ENCODE measurements around the gene PLEKHG2. TPM values are rescaled to one million over a fixed set of nuclear protein-coding genes. Genes with fewer than 3 reads are reported as not detected.
A peak's percentile ranks its signal among the peaks of the same experiment; 100 is the strongest.
"Not testable (repeated sequence)": the region's sequence is repeated elsewhere in the genome, so short reads cannot be mapped to it uniquely, and the experiment has no call there.

The PLEKHG2 gene, protein sequence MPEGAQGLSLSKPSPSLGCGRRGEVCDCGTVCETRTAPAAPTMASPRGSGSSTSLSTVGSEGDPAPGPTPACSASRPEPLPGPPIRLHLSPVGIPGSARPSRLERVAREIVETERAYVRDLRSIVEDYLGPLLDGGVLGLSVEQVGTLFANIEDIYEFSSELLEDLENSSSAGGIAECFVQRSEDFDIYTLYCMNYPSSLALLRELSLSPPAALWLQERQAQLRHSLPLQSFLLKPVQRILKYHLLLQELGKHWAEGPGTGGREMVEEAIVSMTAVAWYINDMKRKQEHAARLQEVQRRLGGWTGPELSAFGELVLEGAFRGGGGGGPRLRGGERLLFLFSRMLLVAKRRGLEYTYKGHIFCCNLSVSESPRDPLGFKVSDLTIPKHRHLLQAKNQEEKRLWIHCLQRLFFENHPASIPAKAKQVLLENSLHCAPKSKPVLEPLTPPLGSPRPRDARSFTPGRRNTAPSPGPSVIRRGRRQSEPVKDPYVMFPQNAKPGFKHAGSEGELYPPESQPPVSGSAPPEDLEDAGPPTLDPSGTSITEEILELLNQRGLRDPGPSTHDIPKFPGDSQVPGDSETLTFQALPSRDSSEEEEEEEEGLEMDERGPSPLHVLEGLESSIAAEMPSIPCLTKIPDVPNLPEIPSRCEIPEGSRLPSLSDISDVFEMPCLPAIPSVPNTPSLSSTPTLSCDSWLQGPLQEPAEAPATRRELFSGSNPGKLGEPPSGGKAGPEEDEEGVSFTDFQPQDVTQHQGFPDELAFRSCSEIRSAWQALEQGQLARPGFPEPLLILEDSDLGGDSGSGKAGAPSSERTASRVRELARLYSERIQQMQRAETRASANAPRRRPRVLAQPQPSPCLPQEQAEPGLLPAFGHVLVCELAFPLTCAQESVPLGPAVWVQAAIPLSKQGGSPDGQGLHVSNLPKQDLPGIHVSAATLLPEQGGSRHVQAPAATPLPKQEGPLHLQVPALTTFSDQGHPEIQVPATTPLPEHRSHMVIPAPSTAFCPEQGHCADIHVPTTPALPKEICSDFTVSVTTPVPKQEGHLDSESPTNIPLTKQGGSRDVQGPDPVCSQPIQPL (N-terminal part only)
- total RNA-seq, result 26.4 and 60.0 TPM in 2 replicates

DNA sequence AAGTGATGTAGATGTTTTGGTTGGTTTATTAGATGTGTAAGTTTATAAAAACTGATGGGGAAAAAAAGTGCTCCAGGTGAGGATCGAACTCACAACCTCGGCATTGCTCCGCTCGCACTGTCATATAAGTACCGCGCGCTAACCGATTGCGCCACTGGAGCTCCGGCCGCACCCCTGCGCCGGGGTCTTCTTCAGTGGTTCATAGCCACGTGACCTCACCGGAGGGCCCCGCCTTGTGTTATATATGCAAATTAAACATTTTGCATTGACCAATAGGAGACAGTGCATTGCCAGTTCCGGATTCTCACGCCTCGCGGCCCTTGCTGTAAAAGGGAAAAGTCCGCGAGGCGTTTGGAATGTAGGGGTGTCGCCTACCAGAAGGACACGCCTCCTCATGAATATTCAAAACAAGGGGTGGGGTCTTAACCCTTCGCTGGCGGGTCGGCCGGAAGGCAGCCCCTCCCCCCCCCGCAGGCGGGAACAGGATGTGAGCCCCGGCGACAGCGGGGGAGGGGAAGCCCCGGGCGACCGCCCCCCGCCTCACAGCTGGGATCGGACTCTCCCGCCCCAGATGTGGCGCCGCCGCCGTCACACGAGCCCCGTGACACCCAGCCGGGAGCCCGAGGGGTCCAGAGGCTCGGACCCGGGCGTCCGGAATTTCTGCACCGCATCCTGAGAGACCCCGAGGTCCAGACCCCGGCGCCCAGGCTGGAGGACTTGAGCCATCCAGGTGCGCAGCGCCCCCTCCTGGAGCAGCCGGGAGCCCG lies at the start of gene PLEKHG2:
PLEKHG2 (plus strand) TSS at position 570 of the 767 bp plus-strand sequence. CDS start 1,418 bp downstream, outside the sequence.
- peak; percentile 95 for DNase-seq (ENCODE audit: extremely low read depth, low read depth, low spot score)

DNA sequence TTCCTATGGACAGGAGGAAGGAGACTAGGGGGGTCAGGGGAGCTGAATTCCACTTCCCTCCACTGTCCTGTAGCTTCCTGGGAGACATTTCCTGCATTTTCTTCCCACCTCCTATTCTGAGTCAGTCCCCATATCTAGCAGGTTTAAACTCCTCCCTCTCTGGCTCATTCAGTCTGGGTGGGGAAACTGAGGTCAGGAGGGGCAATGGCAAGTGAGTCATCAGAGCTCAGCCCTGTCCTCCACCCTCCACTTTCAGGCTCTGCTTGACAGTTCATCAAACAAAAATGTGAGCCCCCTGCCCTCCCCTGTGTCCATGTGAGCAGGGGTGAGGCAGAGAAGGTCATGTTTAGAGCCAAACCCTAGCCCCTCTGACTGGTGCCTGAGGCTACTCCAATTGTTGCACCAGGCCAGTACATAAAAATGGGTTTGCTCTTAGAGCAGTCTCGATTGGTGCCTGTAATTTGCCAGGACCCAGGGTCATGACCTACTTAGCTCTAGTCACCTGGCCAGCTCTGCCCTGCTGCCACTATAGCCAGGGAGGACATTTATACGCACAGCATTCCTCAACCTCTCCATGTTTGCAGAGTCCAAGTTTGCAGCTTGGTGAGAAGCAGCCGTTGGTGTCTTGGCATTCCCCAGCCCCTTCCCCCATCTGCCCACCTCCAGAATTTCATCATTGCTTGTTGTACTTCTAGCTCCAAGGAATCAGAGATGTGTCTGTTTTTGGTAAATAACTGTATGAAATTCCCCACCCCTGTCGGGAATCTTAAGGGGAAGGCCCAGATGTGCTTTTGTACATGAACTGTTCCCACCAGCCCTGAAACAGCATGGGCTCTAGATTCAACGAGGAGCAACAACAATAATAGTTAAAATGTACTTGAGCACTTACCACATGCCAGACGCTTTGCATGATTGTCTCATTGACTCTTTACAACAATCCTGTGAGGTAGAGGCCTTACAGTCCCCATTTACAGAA lies 49.5 kb upstream of the PLEKHG2 start:
- DNase-seq (ENCODE audit: extremely low read depth, low read depth, low spot score), result no peak

DNA sequence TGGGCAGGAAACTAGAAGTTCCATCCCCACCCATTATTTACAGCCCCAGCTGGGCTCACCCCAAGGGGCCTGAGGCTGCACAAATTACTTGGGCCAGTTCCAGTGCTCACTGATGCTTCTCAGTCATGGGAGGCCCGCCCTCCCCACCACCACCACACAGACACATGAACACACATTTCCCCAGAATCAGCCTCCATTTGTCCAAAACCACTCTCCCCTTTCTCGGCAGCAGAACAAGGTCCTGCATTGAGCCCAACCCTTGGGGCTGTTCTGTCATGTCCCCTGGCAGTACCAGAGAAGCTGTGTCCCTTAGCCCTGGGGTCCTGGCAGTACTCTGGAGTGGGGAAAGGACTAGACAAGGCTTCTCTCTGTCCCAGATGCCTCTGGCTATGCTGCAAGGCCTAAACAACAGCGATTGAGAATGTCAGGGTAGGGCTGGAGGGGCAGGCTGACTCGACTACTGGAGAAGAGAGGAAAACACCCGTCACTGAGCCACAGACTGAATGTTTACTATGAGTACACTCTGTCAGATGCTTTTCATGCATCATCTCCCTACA lies 48.5 kb upstream of the PLEKHG2 start:
- DNase-seq (ENCODE audit: extremely low read depth, low read depth, low spot score), result no peak

DNA sequence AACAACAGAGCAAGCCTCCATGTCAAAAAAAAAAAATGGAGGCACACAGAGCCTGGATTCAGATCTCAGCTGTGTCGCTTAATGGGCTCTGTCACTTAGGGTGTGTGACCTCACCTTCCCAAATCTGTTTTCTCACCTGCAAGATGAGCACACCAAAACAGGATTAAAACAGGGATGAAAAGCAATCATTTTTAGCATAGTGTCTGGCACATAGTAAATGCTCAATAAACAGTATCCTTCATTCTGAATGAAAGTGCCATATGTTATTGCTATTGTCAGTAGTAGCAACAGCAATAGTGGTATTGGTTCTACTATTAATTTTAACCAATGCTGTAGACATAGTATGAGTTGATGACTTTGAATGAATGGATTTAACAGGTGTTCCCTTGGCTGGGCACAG lies 46.9 kb upstream of the PLEKHG2 start:
- DNase-seq (ENCODE audit: extremely low read depth, low read depth, low spot score), result no peak

DNA sequence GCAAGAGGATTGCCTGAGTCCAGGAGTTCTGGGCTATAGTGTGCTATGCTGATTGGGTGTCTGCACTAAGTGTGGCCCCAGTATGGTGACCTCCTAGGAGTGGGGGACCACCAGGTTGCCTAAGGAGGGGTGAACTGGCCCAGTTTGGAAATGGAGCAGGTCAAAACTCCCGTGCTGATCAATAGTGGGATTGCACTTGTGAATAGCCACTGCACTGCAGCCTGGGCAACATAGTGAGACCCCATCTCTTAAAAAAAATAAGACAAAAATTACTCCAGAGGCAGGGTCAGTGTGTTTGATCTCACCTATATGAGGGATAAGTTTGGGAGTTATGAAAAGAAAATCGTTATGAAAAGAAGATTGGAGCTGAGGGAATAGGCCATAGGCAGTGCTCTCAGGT lies 43.3 kb upstream of the PLEKHG2 start:
- no peak for DNase-seq (ENCODE audit: extremely low read depth, low read depth, low spot score)

DNA sequence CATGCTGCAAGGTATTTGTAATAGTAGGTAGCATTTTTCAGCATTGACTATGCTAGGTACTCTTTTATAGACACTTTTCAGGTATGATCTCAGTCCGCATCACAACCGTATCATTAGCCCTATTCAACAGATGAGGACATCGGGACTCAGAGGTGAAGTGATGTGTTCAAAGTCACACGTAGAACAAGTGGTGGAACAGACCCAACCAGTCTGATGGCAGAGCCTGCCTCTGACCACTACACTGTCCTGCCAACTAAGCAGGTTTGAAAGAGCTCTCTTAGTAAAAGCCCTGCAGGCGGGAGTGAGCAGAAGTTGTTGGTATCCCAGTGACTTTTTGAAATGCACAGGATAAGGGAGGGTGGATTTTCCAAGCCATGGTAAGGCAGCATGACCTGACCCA lies 41.7 kb upstream of the PLEKHG2 start:
- DNase-seq (ENCODE audit: extremely low read depth, low read depth, low spot score), result no peak

DNA sequence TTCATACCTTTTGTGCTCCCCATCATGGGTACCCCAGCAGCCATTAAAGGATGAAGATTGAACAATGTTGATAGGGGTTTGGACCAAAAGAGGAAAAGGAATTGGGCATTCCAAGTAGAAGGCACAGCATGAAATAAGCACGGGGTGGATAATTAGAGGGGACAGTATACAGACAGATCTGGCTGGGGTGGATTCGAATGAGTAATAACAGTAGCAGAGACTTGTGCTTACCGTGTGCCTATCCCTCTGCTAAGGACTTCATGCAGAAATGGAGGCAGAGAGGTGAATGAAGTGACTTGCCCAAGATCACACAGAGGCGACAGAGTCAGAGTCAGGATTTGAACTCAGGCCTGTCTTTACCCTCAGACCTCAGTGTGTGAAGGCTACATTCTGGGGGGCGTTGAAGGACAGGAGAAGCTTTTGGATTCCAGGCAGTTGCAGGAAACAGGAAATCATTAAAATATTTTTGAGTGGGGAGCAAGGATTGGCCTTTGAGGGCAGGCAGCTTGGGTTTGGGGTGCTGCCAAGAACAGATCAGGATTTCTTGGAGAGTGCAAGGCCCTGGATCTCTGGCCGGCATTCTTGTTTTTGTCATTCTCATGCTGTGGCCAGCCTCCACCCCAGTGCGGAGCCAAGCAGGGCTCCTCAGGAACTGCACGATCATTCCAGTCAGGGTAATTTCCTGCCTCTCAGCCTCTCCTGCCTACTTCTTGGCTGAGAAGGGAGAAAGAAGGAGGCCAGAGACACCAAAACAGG lies 40.2 kb upstream of the PLEKHG2 start:
- DNase-seq (ENCODE audit: extremely low read depth, low read depth, low spot score), result peak; percentile 34

DNA sequence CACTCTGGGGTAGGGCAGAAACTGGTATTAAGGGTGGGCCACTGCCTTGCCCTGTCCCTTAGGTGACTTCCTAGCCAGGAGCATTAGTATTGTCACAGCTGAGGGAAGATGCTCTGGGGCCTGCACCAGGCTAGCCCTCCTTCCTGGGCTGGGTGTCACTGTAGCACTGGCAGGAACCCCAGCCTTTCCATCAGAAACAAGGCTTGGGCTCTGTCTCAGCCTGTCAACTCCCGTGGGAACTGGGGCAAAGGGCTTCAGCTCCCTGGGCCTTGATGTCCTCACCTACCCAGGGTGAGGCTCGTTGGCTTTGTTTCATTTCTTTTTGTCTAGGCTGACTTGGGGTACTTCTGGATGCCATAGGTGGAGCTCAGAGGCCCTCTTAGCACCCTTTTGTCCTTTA lies 39.5 kb upstream of the PLEKHG2 start:
- no peak for DNase-seq (ENCODE audit: extremely low read depth, low read depth, low spot score)

DNA sequence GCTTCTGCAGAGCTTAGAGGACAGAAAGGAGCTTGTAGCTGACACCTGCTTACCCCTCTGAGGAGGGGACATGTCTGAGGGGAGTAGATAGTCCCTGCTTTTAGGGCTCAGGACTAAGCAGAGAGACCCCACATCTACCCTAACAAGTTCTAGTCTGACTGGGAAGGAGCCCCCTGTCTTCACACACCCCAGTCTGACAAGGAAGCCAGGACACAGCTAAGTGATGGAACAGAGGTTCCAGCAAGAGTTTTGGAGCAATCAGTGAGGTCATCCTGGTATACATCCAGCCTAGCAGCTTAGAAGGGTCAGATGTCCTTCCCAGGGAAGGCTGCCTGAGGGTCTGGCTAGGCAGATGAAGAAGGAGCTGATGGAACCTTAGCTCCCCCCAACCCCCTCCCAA lies 36.5 kb upstream of the PLEKHG2 start:
- DNase-seq (ENCODE audit: extremely low read depth, low read depth, low spot score), result no peak

DNA sequence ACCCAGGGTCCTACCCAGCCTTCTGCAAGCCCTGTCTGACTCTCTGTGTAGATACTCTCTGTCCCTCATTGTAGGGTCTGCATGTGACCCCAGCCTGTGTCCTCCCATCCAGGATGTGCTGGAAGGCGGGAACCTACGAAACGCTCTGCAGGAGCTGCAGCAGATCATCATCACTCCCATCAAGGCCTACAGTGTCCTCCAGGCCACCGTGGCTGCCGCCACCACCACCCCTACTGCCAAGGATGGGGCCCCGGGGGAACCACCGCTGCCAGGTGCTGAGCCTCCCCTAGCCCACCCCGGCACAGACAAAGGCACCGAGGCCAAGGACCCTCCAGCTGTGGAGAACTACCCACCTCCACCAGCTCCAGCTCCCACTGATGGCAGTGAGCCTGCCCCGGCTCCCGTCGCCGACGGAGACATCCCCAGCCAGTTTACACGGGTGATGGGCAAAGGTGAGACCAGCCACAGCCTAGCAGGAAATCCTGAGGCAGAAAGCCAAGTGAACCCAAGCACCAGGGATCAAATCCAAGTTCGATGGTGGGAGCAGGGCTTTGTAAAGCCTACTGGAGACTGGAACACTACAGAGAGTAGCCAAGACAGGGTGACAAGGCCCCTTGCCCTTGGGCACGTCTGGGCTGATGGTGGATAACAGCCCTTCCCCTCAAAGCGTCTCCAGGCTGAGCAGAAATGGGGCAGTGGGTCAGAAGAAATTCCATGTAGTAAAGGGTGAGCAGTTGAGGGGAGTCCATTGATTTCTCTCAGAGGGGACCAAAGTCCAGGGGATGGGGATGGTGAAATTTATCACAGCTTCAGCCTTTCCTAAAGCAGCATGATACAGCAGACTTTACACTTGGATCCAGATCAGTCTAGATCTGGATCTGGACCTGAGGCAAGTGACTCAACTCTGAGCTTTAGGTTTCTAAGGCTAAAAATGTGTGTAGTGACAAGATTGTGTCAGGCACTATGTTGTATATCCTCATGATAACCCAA lies 34.8 kb upstream of the PLEKHG2 start:
- no peak for DNase-seq (ENCODE audit: extremely low read depth, low read depth, low spot score)

DNA sequence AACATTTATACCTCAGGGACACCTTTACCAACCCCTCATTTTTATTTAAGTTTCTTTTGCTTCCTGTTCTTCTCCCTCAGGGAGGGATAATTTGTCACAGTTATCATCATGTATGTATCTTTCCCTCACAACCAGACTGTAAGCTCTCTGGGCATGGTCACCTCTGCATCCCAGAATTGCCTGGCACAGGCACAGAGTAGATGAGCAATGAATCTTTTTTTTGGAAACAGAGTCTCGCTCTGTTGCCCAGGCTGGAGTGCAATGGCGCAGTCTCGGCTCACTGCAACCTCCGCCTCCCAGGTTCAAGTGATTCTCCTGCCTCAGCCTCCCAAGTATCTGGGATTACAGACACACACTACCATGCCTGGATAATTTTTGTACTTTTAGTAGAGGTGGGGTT lies 33.1 kb upstream of the PLEKHG2 start:
- DNase-seq (ENCODE audit: extremely low read depth, low read depth, low spot score), result not testable (repeated sequence)

DNA sequence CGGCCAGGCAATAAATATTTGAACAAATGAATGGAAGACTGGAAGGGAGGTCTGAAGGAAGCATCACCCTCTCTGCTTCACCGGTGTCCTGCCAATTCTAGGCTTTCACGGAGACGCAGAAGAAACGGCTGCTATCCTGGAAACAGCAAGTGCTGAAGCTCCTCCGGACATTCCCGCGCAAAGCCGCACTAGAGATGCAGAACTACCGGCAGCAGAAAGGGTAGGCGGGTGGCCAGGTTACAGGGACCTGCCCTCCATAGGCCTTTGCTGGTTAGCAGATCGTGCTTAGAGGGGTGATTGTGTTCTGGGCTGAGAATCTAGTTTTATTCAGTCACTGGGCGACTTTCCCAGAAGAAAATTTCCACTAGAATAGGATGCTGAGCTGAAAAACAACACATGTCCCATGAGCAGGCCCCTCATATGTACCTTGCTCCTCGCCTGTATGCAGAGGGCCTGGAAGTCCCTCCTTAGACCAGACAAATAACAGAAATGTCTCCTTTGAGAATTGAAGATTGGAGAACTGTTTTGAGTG lies 32.5 kb upstream of the PLEKHG2 start:
- no peak for DNase-seq (ENCODE audit: extremely low read depth, low read depth, low spot score)

DNA sequence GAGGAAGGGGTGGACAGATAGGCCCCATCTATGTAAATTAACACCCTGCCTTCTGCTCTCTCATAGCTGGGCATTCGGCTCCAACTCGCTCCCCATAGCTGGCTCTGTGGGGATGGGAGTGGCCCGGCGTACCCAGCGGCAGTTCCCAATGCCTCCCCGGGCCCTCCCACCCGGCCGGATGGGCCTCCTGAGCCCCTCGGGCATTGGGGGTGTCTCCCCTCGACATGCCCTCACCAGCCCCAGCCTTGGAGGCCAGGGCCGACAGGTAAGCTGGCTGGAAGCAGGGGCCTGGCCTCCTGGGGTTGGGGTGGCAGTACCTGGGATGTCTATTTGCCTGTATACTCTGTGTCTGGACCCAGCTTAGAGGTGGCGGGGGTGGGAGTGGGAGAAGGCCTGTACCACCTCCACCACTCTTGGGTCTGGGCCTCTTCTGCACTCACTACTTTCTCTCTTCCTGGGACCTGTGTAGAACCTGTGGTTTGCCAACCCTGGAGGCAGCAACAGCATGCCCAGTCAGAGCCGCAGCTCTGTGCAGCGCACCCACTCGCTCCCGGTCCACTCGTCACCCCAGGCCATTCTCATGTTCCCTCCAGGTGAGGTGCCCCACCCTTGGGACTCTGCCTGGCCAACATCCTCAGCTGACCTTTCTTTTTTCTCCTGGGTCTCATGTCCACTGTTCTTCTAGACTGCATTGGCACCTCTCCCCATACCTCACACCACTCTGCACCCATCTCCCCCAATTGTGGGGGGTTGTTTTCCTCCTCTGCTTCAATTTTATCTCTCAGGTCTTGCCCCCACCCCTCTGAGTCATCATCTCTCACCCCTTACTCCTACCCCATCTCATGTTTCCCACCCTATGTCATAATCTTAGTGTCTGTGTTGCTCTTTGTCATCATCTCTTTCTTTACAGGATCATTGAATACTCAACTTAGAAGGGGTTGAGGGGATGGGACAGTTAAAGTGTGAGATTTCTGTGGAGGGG lies 31.7 kb upstream of the PLEKHG2 start:
- no peak for DNase-seq (ENCODE audit: extremely low read depth, low read depth, low spot score)

DNA sequence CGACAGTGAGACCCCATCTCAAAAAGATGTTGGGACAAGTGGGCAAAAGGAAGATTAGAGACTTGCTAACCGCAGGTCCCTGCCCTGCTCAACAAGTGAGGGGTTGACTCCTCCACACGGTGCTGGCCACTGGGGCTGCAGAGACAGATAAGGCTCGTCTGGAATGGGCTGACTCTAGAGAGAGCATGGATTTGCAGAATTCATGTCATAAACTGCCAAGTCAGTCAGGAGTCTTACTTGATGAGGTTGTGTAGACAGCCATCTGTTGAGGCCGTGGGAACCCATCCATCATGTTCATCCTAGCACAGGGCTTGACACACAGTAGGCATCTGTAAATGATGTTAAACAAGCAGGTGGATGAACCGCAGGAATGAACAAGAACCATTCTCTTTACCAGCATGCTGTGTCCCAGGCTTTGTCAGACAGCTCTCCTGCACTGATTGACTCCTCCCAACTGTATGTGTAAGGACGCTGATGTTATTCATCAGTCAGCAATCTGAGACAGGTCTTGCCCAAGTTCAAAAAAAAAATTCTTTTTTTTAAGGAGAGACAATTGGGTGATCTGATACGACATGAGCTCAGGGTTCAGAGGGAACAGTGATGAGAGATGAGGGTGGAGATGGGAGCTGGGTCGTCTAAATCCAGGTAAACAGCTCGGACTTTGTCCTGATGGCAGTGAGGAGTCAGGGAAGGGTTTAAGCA lies 30.4 kb upstream of the PLEKHG2 start:
- no peak for DNase-seq (ENCODE audit: extremely low read depth, low read depth, low spot score)
